Endothelial cell of umbilical vein (primary cell): ENCODE measurements around the gene TLE1.

ENCODE experiments used
- EZH2 ChIP-seq: IDR thresholded peaks from 2 replicates; pipeline ENCODE4 v1.6.1; 2012; ENCODE audit warnings: borderline replicate concordance, low read depth, mild to moderate bottlenecking, moderate library complexity, low read length, inconsistent platforms; ENCODE audit not compliant: severe bottlenecking
- FOS ChIP-seq: IDR thresholded peaks from 2 replicates; pipeline ENCODE4 v1.6.1; 2011; ENCODE audit warnings: mild to moderate bottlenecking, low read length, moderate library complexity, borderline replicate concordance; ENCODE audit not compliant: insufficient read depth
- MAX ChIP-seq: IDR thresholded peaks from 2 replicates; pipeline ENCODE4 v1.6.1; 2011; ENCODE audit not compliant: insufficient read depth, insufficient read length
- MYC ChIP-seq: IDR thresholded peaks from one replicate; pipeline ENCODE4 v1.6.1; 2011; ENCODE audit warnings: mild to moderate bottlenecking, low read depth, low read length
- POLR2A ChIP-seq: IDR thresholded peaks from 2 replicates; pipeline ENCODE4 v1.6.1; 2012; ENCODE audit warnings: low read depth, mild to moderate bottlenecking, control low read depth, low read length
- POLR2AphosphoS5 ChIP-seq: IDR thresholded peaks from 2 replicates; pipeline ENCODE4 v1.6.1; 2012; ENCODE audit warnings: low read depth, mild to moderate bottlenecking, control low read depth, low read length, moderate library complexity; ENCODE audit not compliant: insufficient read depth
- TF ChIP-seq, protein P1 (sequence below), 2 donors: IDR thresholded peaks; 1 replicate in 1 of 2; 2 replicates in 1 of 2; pipeline ENCODE4 v1.5.1; 2011; ENCODE audit warnings: low read length in 2 of 2, mild to moderate bottlenecking in 2 of 2, moderate library complexity in 2 of 2, control low read depth in 1 of 2, inconsistent platforms in 1 of 2, low read depth in 1 of 2; ENCODE audit not compliant: insufficient read depth in 1 of 2; ENCODE audit errors: extremely low read depth in 1 of 2

GRCh38 chr9:81623778-81624177, 65.6 kb downstream of the TLE1 start:
- no peak for TF ChIP-seq FOS
- TF ChIP-seq, protein P1, sequence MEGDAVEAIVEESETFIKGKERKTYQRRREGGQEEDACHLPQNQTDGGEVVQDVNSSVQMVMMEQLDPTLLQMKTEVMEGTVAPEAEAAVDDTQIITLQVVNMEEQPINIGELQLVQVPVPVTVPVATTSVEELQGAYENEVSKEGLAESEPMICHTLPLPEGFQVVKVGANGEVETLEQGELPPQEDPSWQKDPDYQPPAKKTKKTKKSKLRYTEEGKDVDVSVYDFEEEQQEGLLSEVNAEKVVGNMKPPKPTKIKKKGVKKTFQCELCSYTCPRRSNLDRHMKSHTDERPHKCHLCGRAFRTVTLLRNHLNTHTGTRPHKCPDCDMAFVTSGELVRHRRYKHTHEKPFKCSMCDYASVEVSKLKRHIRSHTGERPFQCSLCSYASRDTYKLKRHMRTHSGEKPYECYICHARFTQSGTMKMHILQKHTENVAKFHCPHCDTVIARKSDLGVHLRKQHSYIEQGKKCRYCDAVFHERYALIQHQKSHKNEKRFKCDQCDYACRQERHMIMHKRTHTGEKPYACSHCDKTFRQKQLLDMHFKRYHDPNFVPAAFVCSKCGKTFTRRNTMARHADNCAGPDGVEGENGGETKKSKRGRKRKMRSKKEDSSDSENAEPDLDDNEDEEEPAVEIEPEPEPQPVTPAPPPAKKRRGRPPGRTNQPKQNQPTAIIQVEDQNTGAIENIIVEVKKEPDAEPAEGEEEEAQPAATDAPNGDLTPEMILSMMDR (IDR thresholded peaks at IDR 0.05; ENCODE audit: extremely low read depth in 1 of 2, insufficient read depth in 1 of 2, low read depth in 1 of 2, low read length in 2 of 2) = no peak
- no peak for TF ChIP-seq POLR2A
- no peak for TF ChIP-seq EZH2
- TF ChIP-seq POLR2AphosphoS5 = no peak
- no peak for TF ChIP-seq MAX
- no peak for TF ChIP-seq MYC
